GM12864 (cell line): ENCODE data around the gene HS6ST3.

Experiments
- DNase-seq: peaks from one replicate; pipeline ENCODE4 v3.0.0-alpha.2; 2011; ENCODE audit warnings: low read depth
- H3K4me3 ChIP-seq: 2 replicates; pipeline ENCODE4 v1.5.1; 2011; ENCODE audit warnings: mild to moderate bottlenecking, low read depth, low read length, control low read depth
- CTCF ChIP-seq: IDR thresholded peaks from 2 replicates; pipeline ENCODE4 v1.5.1; 2011; ENCODE audit warnings: low read depth, mild to moderate bottlenecking, moderate library complexity, low read length, control low read depth, inconsistent platforms; ENCODE audit errors: missing control alignments

Gene HS6ST3

GRCh38 chr13:96684469-96684868 is 594.6 kb downstream of the HS6ST3 start:
- no peak for DNase-seq
- TF ChIP-seq CTCF, result no peak
- H3K4me3 ChIP-seq, result no peak overlapping the region

GRCh38 chr13:96684907-96685306 is 595.0 kb downstream of the HS6ST3 start:
- no peak for DNase-seq
- no peak for TF ChIP-seq CTCF
- H3K4me3 ChIP-seq, result no peak overlapping the region

GRCh38 chr13:96686286-96686685 is 596.4 kb downstream of the HS6ST3 start:
- H3K4me3 ChIP-seq, result no peak overlapping the region
- no peak for TF ChIP-seq CTCF
- DNase-seq, result no peak

GRCh38 chr13:96687191-96687590 is 597.3 kb downstream of the HS6ST3 start:
- no peak for TF ChIP-seq CTCF
- no peak for DNase-seq
- H3K4me3 ChIP-seq, result no peak overlapping the region

- H3K4me3 ChIP-seq, result no peak overlapping the region
- no peak for TF ChIP-seq CTCF
- no peak for DNase-seq
Measured at GRCh38 chr13:96690998-96691397, 601.1 kb downstream of the HS6ST3 start.

- no peak overlapping the region for H3K4me3 ChIP-seq
- no peak for DNase-seq
- no peak for TF ChIP-seq CTCF
Measured at GRCh38 chr13:96696389-96696900, 606.5 kb downstream of the HS6ST3 start.

GRCh38 chr13:96700657-96701056 is 610.8 kb downstream of the HS6ST3 start:
- DNase-seq, result no peak
- H3K4me3 ChIP-seq, result no peak overlapping the region
- TF ChIP-seq CTCF, result no peak
